HUDEP-2 (cell line): Measurements from ENCODE around the gene OPA3.
"Not testable (repeated sequence)": the region's sequence is repeated elsewhere in the genome, so short reads cannot be mapped to it uniquely, and the experiment has no call there.

Experiments
- DNase-seq, 76 experiments: peaks; one replicate each; lab custom pipeline; 2025; ENCODE audit not compliant: unreplicated experiment in 76 of 76; lab: John Stamatoyannopoulos, UW

The OPA3 gene

GRCh38 chr19:45524575-45525129 lies 60.0 kb downstream of the OPA3 start:
- no peak for DNase-seq

GRCh38 chr19:45523642-45524256 lies 60.9 kb downstream of the OPA3 start:
- DNase-seq, result peak in 71 of 76 experiments; percentile 35 to 92 (median 78)

- DNase-seq, result no peak
Observed at GRCh38 chr19:45522010-45522941, 62.3 kb downstream of the OPA3 start.

- DNase-seq, result no peak
Observed at GRCh38 chr19:45518469-45518826, 66.2 kb downstream of the OPA3 start.

DNA sequence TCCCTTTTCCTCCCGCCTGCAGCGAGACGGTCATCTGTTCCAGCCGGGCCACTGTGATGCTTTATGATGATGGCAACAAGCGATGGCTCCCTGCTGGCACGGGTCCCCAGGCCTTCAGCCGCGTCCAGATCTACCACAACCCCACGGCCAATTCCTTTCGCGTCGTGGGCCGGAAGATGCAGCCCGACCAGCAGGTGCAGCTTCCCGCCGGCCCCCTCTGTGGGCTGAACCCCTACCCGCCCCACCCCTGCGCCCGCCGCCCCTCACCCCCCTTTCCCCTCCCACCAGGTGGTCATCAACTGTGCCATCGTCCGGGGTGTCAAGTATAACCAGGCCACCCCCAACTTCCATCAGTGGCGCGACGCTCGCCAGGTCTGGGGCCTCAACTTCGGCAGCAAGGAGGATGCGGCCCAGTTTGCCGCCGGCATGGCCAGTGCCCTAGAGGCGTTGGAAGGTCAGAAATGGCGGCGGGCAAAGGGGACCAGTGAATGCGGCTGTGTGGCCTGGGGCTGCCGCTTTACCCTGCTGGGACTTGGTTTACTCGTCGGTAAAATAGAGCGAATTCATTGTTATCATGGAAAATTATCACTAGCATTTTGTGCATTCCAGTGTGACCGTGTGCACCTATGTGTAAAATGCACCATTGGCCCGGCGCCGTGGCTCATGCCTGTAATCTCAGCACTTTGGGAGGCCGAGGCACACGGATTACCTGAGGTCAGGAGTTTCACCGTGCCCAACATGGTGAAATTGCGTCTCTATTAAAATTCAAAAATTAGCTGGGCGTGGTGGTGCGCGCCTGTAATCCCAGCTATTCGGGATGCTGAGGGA lies 66.7 kb downstream of the OPA3 start:
- DNase-seq, result no peak

DNA sequence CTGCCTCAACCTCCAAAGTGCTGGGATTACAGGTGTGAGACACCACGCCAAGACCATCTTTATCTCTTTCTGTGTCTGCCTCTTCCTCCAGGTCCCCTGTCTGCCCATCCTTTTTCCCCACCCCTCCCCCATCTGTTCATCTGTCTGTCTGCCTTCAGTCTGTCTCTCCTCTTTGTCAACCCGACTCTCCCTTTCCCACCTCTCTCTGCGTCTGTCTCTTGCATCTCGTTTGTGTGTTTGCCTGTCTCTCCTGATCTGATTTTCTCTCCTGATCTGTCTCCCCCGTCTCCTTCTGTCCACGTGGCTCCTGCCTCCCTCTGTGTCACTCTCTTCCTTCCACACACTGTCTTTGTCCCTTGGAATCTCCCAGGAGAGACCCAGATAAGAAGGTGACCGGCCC lies 67.4 kb downstream of the OPA3 start:
- DNase-seq, result no peak

DNA sequence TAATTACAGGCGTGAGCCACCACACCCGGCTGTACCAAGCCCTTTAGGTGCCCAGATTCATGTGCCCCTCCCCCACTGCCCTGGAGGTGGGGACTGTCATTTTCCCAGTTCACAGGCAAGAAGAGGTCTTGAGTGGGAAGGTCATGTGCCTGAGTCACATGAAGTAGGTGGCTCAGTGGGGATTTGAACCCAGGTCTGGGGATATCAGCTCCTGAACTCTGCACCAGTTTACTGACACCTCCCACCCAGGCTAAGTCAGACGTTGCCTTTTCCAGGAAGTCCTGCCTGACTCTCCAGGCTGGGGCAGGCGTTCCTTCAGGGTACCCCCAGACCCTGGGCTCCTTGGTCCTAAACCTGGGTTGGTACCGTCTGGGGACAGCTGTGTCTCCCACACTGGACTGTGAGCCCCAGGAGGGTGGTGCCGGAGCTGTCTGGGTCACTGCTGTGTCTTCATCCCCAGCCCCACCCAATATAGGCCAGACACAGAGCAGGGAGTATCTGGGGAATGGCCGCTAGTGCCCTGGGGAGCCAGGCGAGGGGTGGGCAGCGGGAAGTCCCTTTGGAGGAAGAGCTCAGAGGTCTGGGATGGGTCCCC lies 68.7 kb downstream of the OPA3 start:
- peak in 6 of 76 experiments; percentile 16 to 33 (median 22) for DNase-seq

GRCh38 chr19:45515081-45515624 lies 69.4 kb downstream of the OPA3 start:
- DNase-seq, result peak in 18 of 76 experiments; percentile 15 to 43 (median 29)

DNA sequence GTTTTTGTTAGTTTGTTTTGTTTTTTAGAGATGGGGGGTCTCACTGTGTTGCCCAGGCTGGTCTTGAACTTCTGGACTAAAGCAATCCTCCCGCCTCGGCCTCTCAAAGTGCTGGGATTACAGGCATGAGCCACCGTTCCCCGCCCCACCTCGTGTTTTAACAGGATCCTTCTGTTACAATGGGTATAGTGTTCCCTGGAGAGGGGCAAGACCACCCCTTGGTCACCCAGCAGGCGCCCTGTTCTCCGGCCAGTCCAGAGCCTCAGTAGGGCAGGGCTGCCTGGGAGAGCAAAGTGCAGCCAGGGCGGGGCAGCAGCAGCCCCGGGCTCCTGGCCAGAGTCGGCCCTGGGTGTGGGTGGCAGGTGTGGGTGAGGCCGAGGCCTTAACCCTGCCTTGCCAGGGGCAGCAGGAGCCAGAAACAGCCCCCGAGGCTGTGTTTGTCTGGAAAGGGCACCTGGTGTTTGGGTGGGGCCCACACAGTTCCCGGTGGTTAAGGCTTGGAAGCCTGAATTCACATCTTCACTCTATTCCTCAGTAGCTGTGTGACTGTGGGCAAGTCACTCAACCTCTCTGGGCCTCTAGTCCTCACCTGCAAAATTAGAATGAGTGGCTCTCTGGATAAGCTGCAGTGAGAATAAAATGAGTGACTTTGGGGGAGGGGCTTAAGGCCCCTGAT lies 70.1 kb downstream of the OPA3 start:
- peak in 24 of 76 experiments; percentile 13 to 61 (median 31) for DNase-seq

DNA sequence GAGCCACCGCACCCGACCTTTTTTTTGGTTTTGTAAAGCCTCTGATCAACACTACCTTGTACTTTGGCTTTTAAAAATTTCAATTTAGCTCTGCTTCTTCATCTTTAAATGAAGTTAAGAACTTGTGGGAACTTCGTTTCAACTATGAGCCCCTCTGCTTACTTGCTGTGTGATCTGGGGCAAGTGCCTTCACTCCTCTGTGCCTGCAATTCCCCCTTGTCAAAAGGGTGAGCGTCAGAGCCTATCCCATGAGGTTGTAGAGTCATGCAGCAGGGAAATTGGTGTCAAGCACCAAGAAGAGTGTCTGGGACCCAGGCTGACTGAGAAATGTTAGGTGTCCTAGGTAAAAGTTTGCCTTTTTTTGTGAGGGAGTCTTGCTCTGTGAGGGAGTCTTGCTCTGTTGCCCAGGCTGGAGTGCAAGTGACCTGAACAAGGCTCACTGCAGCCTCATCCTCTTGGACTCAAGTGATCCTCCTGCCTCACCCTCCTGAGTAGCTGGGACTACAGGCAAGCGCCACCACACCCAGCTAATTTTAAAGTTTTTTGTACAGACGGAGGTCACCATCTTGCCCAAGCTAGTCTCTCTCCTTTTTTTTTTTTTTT lies 71.6 kb downstream of the OPA3 start:
- DNase-seq, result no peak

DNA sequence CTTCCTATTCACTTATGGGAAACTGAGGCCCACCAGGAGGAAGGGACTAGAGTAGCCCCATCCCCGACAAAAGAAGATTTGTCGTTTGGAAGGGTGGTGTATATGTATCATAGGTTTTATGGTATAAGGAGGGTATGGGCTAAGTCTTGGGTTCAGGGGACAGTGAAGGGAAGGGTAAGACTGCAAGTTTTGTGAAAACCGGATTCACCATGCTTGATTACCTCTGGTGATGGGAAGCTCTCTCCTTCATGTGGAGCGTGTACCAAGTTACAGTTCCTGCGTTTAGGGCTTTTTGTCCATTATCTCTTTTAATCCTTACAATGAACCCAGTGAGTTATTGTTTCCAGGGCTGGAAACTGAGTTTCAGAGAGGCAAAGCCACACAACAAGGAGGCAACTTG lies 73.5 kb downstream of the OPA3 start:
- no peak for DNase-seq

DNA sequence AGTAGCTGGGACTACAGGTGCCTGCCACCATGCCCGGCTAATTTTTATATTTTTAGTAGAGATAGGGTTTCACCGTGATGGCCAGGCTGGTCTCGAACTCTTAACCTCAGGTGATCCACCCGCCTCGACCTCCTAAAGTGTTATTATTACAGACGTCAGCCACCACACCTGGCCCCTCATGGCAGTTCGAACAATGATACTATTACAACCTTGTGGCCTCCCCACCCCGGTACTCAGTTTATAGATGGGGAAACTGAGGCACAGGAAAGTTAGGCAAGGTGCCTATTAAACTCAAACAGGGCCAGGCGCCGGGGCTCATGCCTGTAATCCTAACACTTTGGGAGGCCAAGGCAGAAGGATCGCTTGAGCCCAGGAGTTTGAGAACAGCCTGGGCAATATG lies 74.2 kb downstream of the OPA3 start:
- DNase-seq, result not testable (repeated sequence)

- DNase-seq, result no peak
Observed at GRCh38 chr19:45509692-45510015, 74.9 kb downstream of the OPA3 start.

DNA sequence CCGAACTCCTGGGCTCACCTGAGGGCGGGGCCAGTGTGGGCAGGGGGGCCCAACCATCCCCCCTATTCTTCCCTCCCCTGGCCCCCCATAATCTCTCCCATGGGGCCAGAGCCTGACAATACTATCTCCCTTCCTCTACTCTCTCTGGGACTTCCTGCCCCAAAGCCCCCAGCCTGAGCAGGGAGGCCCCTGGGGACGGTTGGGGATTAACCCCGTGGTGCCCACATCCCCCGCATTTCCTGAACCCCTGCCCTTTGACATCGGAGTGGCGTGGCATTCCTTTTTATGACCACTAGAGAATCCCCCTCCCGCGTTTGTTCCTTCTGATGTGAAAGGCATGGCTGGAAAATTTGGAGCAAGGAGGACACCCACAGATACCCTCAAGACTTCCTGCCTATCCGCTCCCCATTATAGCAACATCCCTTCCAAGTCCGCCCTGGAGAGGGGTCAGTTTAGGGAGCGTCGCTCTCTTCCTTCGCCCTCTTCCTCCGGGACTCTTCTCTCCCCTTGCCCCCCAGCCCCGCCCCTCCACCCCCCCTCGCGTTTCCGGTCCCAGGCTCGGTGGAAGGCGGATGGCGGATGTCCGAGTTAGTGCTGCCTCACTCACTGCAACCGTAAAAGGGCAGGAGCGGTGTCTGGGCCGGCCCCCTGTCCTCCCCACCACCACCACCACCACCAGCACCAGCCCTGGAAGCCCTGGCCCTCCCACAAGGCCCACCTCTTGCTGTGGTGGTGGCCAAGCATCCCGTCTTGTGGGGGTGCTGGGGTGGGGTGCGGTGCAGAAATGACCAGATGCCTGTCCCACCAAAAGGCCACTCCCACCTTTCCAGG lies 75.5 kb downstream of the OPA3 start:
- DNase-seq, result peak in 41 of 76 experiments; percentile 9 to 67 (median 42)

GRCh38 chr19:45508417-45508860 lies 76.2 kb downstream of the OPA3 start:
- peak in 8 of 76 experiments; percentile 14 to 33 (median 18) for DNase-seq

- DNase-seq, result peak in 6 of 76 experiments; percentile 18 to 45 (median 24)
Observed at GRCh38 chr19:45507872-45508416, 76.7 kb downstream of the OPA3 start.

DNA sequence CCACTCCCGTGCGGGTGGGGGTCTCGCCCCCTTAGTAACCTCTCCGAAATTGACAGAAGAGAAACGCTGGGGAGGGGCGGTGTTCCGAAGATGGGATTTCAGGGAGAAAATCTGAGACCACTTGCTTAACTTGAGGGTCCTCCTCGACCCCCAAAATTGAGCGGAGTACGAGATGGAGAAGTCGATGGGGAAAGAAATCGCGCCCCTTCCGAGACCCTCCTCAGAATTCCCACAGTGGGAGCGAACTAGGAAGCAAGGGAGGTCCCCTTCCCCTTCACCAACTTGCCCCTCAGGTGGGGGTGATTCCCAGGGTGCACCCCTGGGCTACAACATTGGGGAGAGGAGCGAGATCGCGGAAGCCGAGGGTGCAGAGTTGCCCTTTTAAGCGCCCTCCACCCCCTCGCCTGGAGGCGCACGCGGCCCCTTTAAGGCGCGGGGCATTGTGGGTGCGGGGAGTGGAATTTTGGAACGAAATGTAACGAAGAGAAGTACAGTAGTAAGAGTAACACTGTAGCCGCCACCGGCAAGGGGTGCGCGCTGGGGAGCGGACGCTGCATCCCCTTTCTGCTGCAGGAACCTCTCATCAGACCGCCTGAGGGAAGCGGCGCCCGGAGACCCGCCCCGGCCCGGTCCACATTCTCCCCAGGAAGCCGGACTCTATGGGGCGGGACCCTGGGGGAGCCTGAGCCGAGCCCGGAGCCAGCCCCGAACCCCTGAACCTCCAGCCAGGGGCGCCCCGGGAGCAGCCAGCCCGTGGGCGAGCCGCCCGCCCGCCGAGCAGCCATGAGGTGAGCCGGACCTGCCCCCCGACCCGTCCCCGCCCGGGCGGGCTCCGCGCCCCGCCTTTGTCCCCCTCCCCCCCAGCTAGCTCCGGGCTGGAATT lies 77.4 kb downstream of the OPA3 start, which contains the start of gene VASP:
TSS of gene VASP (plus strand) at position 491 of the 883 bp plus-strand sequence. CDS start at position 784, 293 bp downstream.
- peak in 75 of 76 experiments; percentile 44 to 96 (median 87) for DNase-seq
